M059J (cell line): ENCODE measurements around the gene KRT81. TPM values are rescaled to one million over a fixed set of nuclear protein-coding genes. Genes with fewer than 3 reads are reported as not detected.
"Not testable (repeated sequence)": the region's sequence is repeated elsewhere in the genome, so short reads cannot be mapped to it uniquely, and the experiment has no call there.

Experiments
- DNase-seq: peaks from one replicate; pipeline ENCODE4 v3.0.0-alpha.2; 2012; ENCODE audit warnings: low read depth
- total RNA-seq: library from RNA; depleted of rRNA; stranded (reverse); fragments of >200 nt; shearing (Covaris generic); gene quantifications from 2 replicates; pipeline ENCODE4 v1.2.3, GENCODE V29; 2014

KRT81 gene
- total RNA-seq, 1 experiment from 2014 or later = 412 TPM

DNA sequence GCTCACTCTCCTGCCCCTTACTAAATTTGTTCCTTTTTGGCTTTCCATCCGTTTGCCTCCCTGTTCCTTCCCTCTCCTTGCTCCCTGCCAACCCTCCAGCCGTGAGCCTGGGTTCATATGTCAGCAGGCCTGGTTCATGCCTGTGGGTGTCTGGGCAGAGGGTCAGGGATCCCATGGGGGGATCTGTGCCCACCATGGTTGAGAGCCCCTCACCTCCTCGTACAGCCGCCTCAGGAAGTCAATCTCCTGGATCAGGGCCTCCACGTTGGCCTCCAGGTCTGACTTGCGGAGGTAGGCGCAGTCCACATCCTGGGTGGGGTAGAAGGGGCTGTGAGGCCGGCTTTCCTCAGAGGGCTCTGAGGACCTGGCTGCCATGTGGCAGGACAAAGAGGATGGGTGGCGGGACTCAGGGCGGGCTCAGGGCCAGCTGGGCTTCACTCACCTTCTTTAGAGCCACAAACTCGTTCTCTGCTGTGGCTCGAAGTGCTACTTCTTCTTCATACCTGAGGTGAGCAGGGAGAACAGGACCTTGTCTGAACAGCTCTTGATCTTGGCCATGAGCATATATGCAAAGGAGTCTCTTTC lies 26.2 kb upstream of the KRT81 start:
- no peak for DNase-seq

DNA sequence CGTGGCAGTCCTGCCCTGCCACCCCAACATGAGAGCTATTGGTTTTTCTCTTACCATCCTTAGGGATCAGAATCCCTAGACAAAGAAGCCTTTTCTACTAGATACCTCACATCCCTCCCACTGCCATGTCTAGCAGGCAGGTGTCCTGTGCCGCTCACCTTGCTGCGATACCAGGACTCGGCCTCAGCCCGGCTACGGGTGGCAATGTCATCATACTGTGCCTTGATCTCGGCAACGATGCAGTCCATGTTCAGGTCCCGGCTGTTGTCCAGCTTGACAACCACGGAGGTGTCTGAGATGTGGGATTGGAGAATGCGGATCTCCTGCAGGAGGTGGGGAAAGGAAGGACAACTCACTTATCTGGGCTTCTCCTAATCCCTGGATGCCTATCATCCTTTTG lies 25.4 kb upstream of the KRT81 start:
- DNase-seq = no peak

DNA sequence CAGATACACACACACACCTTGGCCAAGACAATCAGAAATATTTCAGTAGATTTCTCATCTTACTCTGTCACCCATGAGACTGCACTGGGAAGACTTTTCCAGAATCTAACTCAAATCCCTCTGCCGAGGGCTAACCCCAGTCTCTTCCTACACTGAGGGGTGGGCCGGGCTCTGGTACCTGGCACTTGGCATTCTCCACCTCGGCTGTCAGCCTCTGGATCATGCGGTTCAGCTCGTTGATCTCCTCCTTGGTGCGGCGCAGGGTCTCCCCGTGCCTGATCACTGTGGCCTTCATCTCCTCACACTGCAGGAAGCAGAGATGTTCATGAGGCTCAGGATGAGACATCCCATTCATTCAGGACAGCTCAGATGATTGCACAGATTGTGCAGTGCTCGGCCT lies 25.0 kb upstream of the KRT81 start:
- no peak for DNase-seq

DNA sequence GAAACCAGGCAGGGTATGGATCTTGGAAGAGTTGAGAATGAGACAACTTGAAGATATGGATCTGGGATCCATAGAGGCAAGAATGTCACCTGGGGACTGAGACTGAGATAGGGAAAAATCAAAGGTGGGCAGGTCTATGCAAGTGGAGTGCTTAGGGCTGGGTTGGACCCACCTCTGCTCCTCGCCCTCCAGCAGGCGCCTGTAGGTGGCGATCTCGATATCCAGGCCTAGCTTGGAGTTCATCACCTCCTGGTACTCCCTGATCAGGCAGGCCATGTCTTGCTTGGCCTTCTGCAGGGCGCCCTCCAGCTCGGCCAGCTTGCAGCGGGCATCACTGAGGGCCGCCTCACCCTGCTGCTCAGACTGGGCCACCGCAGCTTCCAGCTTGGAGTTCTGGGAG lies 24.4 kb upstream of the KRT81 start:
- DNase-seq = peak; percentile 13

DNA sequence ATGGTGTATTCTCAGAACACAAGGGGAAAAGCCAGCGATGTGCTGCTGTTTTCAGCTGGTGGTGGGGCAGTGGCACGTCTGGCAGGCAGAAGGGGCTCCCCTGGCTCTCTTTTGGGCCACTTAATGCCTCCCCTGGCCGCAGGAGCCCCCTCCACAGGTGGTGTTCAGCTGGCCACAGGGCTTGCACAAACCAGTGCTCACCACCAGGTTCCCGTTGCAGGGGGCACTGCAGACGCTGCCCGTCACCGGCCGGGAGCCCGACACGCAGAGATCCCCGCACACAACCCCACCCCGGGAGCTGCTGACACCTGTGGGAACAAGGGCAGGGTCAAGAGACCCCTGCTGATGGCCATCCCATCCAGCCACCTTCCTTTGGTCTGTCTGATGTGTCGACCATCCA lies 23.2 kb upstream of the KRT81 start:
- no peak for DNase-seq

DNA sequence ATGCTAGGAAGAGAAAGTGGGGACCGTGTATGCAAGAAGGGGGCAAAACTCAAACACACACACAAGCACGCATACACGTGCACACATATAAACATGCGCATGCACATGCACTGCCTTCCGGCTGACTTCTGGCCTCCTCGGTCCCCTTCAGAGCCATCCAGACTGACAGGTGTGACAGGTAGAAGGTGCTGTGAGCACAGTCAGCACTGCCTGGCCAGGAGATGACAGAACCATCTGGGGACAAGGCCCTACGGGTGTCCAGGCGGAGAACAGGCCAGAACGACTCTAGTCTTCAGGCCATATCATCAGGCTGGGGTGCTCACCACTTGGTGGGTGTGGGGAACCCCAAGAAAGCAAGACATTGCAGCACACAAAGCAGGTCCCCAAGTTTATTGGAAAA lies 22.6 kb upstream of the KRT81 start:
- no peak for DNase-seq

DNA sequence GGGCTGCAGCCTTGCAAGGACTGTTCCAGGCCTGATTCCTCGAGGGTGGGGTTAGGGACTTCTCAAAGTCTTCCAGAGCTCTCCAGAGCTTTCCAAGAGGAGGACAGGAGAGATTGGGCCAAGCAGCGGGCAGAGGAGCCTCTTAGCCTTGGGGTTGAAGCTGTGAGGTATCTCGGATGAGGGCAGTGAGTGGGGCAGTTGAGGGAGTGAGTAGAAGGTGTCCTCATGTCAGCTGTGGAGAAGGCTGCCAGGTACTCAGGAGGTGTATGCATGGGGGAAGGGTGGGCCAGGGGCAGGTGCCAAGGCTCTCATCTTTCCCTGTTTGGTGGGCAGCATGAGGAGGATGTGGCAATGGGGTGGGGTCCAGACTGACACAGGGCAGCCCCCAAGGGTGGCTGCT lies 22.1 kb upstream of the KRT81 start:
- no peak for DNase-seq

DNA sequence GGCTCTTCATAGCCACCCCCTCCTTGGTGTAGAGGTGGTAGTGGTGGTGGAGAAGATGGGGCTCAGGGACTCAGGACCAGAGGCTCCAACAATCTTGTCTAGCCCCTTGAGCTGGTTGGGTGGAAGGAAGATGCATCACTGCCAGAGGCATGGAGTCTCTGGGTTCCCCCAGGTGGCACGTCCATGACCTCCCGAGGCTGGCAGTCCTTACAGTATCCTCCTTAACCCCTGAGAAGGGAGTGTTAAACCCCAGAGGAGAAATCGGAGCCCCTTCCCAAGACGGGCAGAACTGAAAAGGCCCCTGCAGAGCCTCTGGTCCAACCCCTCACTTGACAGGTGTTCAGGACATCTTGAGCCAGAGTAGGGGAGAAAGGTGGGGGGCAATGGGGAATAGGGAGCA lies 20.8 kb upstream of the KRT81 start:
- DNase-seq = no peak

DNA sequence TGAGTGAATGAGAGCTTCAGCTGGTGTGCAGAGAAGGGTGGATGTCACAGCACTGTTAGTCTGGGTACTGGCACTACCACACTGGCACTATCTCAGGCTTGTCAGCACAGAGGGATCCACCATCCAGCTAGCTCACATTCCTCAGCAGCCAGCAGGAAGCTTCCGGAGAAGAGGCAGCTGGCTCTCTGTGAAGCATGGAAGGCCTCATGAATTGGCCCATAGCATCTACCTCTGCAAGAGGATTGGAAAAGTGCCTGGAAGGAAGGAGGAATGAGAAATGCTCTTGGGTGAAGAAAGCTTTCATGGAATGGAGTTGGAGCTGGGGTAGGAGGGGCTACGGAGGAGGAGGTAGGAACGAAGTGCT lies 19.9 kb upstream of the KRT81 start:
- no peak for DNase-seq

DNA sequence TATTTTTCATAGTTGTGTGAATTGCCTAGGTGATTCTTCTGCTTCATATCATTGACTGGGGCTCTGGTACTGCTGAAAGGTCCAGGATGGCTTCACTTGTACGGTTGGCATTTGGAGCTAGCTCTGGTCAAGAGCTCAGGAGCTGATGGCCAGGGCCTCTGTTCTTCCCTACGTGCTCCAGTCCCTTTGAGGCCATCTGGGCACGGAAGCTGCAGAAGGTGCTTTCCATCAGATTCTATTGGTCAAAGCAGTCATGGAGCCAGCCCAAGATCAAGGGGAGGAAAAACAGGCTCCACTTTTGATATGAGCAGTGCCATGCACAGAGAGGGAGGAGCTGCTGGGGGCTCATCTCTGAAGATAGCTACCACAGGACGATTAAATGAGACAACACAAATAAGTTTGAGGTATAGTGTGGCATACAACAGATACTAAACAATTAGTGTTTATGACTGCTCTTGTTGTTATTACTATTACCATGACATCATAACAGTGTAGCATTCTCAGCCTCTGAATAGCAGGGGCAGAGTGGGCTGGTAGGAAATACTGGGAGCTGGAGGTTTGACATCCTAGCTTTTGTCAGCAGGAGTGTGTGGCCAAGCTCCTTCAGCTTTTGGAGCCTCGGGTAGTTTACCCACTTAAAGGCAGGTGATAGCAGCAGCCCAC lies 19.4 kb upstream of the KRT81 start:
- peak; percentile 59 for DNase-seq

DNA sequence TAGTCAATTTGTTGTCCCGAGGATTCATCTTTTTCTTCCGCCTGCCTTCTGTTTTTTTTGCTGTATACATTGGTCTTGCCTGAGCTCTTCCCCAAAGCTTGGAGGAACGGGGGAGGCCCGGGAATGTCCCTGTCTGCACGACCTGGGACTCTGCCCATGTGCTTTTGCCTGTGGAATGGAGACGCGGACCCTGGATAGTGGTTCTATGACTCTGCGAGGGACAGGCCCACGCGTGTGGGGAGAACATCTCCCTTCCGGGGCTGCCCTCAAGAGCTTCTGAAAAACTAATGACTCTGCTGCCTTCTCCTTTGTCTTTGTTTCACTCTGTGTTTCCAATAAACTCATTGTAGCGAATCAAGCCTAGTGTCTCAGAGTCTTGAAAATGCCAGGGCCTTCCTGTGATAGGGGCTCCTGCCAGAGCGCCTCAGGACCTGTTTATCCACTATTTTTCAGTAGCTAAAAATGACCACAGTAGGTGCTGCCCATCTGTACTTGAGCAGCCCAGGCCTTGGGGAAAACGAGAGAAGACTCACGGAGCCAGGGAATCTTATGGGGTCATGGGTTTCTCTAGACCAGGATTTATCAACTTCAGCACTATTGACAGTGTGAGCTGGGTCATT lies 17.6 kb upstream of the KRT81 start:
- DNase-seq = no peak

DNA sequence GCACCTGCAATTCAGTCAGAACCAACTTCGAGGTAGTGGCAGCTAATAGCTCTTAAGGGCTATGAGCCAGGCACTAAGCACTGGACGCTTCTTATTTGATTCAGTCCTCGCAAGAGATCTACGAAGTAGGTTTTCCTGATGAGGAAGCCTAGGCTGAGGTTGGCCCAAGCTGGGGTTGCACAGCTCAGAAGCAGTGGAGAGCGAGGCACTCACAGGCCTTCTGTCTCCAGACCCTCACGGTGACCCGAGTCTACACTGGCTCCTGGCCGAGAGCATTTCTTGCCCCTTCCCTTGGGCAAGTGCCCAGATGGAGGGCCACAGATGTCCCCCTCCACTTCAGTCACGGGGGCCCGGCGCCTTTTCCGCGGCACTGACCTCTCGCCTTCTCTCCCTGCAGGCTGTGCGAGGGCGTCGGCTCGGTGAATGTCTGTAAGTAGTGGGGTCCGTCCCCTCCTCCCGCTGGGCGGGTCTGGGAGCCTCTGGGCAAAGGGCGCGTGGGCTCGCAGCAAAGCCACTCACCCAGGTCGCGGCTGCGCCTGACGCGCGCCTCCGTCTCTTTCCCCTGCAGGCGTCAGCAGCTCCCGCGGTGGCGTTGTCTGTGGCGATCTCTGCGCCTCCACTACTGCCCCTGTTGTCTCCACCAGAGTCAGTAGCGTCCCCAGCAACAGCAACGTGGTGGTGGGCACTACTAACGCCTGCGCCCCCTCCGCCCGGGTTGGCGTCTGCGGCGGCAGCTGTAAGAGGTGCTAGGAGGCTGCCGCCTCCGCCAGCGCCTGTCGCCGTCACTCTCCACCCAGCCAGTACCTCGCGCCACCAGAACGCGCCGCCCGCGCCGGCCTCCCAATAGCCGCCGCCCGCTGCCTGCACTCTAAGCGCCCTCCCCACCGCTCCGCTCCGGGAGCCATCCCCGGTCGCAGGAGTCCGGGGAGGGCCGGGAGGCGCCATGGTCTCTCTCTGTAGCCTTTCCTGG lies 16.8 kb upstream of the KRT81 start:
- DNase-seq = peak; percentile 59

DNA sequence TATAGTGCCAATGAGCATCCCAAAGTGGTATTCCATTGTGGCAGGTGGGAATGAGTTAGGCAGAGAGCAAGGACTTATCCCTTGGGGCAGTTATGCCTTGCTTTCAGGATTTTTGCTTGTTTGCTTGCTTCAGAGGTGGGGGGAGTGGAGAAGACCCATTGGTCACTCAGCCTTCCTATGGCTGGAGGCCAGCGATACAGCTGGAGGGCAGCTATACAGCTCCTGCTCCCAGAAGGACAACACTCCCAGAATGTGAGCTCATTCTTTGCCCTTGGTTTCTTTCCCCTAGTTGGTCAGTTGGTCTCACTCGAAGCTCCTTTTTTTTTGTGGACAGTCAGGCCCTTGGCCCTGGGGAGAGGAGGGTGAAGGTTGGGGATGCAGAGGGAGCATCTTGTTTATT lies 15.4 kb upstream of the KRT81 start:
- DNase-seq = no peak

DNA sequence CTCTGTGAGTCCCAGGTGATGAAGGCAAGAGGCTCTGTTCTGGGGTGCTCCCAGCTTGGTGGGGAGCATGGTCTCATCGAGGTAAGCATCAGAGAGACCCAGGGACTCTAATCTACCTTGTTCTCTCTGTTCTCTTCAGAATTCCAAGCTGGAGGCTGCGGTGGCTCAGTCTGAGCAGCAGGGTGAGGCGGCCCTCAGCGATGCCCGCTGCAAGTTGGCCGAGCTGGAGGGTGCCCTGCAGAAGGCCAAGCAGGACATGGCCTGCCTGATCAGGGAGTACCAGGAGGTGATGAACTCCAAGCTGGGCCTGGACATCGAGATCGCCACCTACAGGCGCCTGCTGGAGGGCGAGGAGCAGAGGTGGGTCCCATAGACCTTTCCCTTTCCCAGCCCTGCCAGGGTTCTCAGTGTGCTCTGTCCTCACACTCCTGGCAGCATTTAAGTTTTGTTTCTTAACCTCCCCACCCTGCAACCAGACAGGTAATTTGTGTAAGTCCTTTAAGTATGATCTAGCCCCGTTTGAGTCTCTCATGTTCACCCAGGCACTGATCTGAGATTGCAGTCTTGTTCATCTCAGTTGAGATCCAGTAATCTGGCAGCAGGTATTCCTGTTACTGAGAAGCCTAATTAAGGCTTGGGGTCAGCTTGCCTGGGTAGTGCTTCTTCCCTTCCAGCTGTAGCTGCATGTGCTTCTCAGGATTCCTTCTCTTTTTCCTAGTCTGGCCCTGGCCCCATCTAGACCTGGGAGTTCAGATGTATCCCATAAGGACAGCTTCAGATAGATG lies 14.8 kb upstream of the KRT81 start:
- DNase-seq = no peak

DNA sequence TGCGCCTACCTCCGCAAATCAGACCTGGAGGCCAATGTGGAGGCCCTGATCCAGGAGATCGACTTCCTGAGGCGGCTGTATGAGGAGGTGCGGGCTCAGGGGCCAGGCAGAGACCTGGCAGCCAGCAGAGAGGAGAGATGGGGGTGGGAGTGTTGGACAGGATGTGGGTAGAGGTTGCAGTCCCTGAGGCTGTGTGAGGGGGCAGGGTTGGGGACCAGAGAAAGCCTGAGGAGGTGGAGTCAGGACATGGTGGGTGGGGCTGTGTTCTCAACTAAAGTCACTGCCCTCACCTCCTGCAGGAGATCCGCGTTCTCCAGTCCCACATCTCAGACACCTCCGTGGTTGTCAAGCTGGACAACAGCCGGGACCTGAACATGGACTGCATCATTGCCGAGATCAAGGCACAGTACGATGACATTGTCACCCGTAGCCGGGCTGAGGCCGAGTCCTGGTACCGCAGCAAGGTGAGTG lies 13.6 kb upstream of the KRT81 start:
- peak; percentile 83 for DNase-seq

DNA sequence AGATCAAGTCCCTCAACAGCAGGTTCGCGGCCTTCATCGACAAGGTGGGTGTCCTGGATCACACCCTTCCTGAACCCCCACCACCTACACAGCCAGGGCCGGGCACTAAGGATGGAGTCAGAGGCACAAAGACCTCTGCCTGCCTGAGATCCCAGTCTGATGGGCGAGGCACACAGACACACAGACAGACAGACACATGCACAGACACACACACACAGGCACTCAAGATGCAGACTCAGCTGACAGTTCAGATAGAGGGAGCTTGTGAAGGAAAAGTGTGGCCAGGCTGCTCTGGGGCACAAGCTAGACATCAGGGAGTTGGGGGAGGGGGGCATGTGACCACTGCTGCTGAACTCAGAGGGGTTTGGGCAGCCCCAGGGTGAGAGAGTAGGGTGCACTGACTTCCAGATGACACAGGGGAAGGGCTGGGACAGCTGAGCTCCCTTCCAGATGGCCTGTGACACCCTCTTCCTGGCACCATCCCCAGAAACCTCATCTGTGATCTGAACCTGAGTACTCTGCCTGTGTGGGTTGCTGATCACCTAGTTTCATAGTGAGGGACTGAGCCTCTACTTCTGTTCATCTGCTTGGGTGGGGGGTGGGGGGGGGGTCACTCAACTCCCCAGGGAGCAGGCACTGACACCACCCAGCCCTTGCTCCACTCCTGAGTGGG lies 11.0 kb upstream of the KRT81 start:
- not testable (repeated sequence) for DNase-seq

DNA sequence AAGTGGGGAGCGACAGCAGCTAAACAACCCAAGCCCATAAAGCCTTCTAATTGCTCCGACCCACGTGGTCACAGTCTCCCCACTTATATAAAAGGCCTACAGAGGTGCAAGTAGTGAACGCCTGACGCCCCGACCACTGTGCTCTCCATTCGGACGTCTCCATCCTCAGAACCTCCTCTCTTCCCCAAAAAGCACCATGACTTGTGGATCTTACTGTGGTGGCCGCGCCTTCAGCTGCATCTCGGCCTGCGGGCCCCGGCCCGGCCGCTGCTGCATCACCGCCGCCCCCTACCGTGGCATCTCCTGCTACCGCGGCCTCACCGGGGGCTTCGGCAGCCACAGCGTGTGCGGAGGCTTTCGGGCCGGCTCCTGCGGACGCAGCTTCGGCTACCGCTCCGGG lies 10.4 kb upstream of the KRT81 start:
- not testable (repeated sequence) for DNase-seq

DNA sequence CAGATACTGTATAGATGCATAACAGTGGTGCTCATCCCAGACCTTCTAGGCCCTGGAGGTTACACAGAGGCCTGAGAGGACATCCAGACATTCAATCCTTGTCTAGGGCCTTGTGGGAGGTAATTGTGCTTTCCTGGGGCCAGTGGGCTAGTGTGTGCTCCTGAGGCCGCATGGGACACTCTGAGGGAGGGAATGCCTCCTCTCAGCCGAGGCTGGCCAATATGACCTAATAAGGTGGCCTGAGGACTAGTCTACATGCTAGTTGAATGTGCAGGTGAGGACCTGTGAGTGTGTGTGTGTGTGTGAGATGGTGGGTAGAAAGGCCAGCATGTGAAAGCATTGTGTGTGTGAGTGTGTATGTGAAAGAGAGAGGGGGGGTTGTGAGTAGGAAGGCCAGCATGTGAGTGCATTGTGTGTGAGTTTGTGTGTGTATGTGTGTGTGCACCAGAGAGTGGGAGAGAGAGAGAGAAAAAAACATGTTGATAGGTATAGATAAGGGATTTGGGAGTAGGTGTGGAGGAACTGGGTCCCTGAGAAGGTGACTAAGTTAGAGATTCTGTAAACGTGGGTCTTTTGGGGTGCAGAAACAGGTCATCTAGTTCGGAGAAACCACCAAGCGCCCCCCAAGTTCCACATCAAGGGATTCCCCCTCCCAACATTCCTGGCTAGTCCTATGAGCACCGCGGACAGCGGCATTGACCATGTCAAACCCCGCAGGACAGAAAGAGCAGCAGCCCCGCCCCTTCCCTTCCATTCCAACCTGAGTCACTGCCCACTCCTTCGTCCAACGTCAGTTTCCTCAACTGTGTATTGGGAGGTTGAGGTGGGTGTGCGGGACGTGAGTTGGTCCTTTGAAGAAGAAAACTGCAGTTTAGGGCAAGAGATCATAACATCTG lies 9.7 kb upstream of the KRT81 start:
- DNase-seq = no peak

DNA sequence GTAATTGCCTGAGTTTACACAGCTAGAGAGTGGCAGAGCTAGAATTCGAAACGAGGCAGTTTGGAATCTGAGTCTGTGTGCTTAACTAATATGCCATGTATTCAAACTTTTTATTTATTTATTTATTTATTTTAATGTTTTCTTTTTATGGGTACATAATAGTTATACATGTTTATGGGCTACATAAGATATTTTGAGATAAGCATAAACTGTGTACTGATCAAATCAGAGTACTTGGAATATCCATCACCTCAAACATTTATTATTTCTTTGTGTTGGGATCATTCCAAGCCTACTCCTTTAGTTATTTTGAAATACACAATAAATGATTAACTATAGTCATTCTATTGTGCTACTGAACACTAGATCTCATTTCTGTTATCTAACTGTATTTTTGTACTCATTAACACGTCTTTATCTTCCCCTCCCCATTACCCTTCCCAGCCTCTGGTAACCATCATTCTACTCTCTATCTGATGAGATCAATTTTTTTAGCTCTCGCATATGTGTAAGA lies 7.4 kb upstream of the KRT81 start:
- no peak for DNase-seq
